GM12865 (cell line): ENCODE results near the gene PTK6.

Experiments used
- DNase-seq: peaks from one replicate; pipeline ENCODE4 v3.0.0; 2010; ENCODE audit warnings: low read depth
- H3K4me3 ChIP-seq: 2 replicates; pipeline ENCODE4 v1.5.1; 2011; ENCODE audit warnings: mild to moderate bottlenecking, low read depth, low read length, control low read depth
- CTCF ChIP-seq: IDR thresholded peaks from 2 replicates; pipeline ENCODE4 v1.5.1; 2011; ENCODE audit warnings: low read length, control low read depth, low read depth, inconsistent platforms; ENCODE audit not compliant: insufficient read depth; ENCODE audit errors: missing control alignments

Gene PTK6

GRCh38 chr20:63567386-63568169 is 30.4 kb upstream of the PTK6 start:
- TF ChIP-seq CTCF, result no peak
- no peak overlapping the region for H3K4me3 ChIP-seq

GRCh38 chr20:63567136-63567385 is 29.9 kb upstream of the PTK6 start:
- no peak overlapping the region for H3K4me3 ChIP-seq
- peak; percentile 30 for DNase-seq
- no peak for TF ChIP-seq CTCF

More at GRCh38 chr20:63567386-63568169, 30.4 kb upstream of the PTK6 start:
- DNase-seq, result peak; percentile 87

GRCh38 chr20:63566395-63567135 is 29.4 kb upstream of the PTK6 start:
- no peak for TF ChIP-seq CTCF
- no peak for DNase-seq
- H3K4me3 ChIP-seq, result no peak overlapping the region

DNA sequence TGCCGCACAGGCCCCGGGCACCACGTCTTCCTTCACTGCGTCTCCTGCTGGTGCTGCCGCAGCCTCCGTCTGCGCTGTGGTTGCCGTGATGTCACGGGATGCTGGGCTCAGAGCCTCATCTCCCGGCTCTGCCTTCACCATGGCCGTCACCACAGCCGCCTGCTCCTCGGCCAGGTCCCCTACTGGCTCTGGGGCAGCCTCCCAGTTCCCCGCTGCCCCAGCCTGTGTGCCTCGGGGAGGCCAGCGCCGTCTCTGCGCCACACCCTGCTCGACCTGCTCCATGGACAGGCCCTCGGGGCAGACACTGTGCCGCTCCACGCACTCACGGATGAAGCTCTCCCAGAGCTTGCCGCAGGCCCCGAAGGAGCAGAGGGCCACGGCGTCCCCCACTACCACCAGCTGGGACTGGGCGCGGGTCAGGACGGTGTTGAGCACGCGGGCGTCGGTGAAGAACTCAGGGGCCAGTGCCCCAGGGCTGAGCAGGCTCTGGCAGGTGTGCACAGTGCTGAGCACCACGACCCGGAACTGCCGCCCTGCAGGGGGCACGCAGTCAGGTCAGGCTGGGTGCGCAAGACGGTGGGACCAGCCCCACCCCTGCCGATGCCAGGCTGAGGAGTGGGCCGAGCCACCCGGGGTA is 28.6 kb upstream of the PTK6 start:
- DNase-seq, result no peak
- H3K4me3 ChIP-seq, result no peak overlapping the region
- TF ChIP-seq CTCF, result no peak

DNA sequence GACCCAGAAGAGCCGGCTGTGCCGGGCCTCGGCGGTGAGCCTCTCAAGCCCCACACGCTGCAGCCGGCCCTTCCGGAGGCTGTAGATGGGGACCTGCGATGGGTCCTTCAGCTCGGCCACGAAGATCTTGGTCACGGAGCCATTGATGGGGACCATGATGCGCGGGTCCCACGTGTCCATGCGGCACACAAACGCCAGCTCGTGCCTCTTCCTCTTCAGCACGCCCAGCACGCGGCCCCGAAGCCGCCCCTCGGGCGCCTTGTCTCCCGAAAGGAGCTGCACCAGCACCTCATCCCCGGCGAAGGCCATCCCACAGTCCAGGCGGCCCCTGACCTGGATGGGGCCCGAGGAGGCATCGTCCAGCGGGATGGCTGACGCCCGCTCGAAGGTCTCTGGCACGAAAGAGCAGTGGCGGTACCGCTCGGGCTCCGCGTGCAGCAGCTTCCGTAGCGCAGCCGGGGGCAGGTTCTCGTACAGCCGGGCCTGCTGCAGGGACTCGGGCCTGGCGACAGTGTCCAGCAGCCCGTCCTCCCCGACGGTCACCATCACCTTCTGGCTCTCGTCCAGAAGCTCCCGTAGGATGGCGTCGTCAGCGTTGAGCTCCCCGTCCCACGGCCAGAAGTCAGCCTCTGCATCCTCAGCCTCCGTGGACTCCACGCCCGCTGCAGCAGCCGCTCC is 28.0 kb upstream of the PTK6 start:
- DNase-seq, result no peak
- no peak for TF ChIP-seq CTCF
- H3K4me3 ChIP-seq, result no peak overlapping the region

GRCh38 chr20:63564036-63564810 is 27.0 kb upstream of the PTK6 start:
- H3K4me3 ChIP-seq, result no peak overlapping the region
- no peak for TF ChIP-seq CTCF
- DNase-seq, result no peak
